Central memory CD8-positive, alpha-beta T cell (primary cell): ENCODE data around the gene ABHD6.
"Not testable (repeated sequence)": the region's sequence is repeated elsewhere in the genome, so short reads cannot be mapped to it uniquely, and the experiment has no call there.

ENCODE experiments used
- ATAC-seq: fragments of 150-1000 bp; cut with Tn5 transposase; replicated peaks from 2 replicates; pipeline ENCODE4 v1.10.0; 2022; ENCODE audit warnings: mild to moderate bottlenecking, moderate FRiP score, moderate number of reproducible peaks; ENCODE audit not compliant: poor library complexity, severe bottlenecking; ENCODE audit errors: extremely low read depth
- DNase-seq, 2 donors: peaks; one replicate each; pipeline ENCODE4 v3.0.0; 2021; ENCODE audit warnings: low spot score in 2 of 2
- H3K27ac Mint-ChIP-seq: one replicate; pipeline ENCODE4 v1.8.0; 2022; ENCODE audit warnings: low read depth, mild to moderate bottlenecking, moderate library complexity, mixed read lengths
- H3K27me3 Mint-ChIP-seq: one replicate; pipeline ENCODE4 v1.8.0; 2022; ENCODE audit warnings: mixed read lengths
- H3K36me3 Mint-ChIP-seq: one replicate; pipeline ENCODE4 v1.8.0; 2022; ENCODE audit warnings: mild to moderate bottlenecking, moderate library complexity, mixed read lengths; ENCODE audit not compliant: insufficient read depth
- H3K4me1 Mint-ChIP-seq: one replicate; pipeline ENCODE4 v1.8.0; 2022; ENCODE audit warnings: mixed read lengths
- H3K4me3 Mint-ChIP-seq: one replicate; pipeline ENCODE4 v1.8.0; 2022; ENCODE audit warnings: mild to moderate bottlenecking, moderate library complexity, mixed read lengths
- H3K9me3 Mint-ChIP-seq: one replicate; pipeline ENCODE4 v1.8.0; 2022; ENCODE audit warnings: mixed read lengths

Gene ABHD6

GRCh38 chr3:58274027-58274614, 36.5 kb downstream of the ABHD6 start:
- Mint-ChIP-seq H3K27me3 (no peaks in the 10 kb centered on the region), H3K36me3 (peaks cover 16% of the 10 kb centered on the region), H3K9me3 (no peaks in the 10 kb centered on the region), H3K27ac (no peak overlapping the region), H3K4me1 (no peaks in the 10 kb centered on the region), H3K4me3 (no peak overlapping the region)
- DNase-seq (no peak), ATAC-seq (no peak)

- no peak for ATAC-seq
Measured at GRCh38 chr3:58281069-58281468, 43.5 kb downstream of the ABHD6 start.

GRCh38 chr3:58285334-58285733, 47.7 kb downstream of the ABHD6 start:
- no peak overlapping the region for H3K27ac Mint-ChIP-seq
- H3K36me3 Mint-ChIP-seq = peaks cover 14% of the 10 kb centered on the region
- no peak overlapping the region for H3K4me3 Mint-ChIP-seq
- no peak for ATAC-seq
- no peaks in the 10 kb centered on the region for H3K4me1 Mint-ChIP-seq
- no peaks in the 10 kb centered on the region for H3K27me3 Mint-ChIP-seq
- DNase-seq = no peak
- H3K9me3 Mint-ChIP-seq = no peaks in the 10 kb centered on the region

More at GRCh38 chr3:58281069-58281468, 43.5 kb downstream of the ABHD6 start:
- H3K27me3 Mint-ChIP-seq = no peaks in the 10 kb centered on the region
- peaks cover 21% of the 10 kb centered on the region for H3K36me3 Mint-ChIP-seq
- H3K27ac Mint-ChIP-seq = no peak overlapping the region
- H3K9me3 Mint-ChIP-seq = no peaks in the 10 kb centered on the region
- DNase-seq = no peak
- H3K4me1 Mint-ChIP-seq = no peaks in the 10 kb centered on the region
- no peak overlapping the region for H3K4me3 Mint-ChIP-seq

DNA sequence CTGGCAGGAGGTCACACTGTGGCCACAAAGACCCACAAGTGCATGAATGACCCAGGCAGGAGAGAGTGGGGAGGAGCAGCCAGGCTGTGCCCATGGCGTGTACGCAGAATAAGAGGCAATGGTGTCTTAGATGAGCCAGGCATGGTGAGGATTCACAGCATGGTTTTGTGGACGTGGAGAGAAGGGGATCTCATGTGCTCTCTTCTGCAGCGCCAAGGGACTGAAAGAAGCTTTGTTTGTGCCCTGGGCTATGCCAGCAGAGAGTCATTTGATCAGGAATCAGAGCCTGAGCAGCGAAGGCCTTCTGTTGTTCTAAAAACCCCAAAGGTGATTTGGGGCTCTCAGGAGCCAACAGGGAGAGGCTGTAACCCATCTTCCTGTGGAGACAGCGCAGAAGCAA, 49.8 kb downstream of the ABHD6 start:
- Mint-ChIP-seq H3K27ac (no peak overlapping the region), H3K9me3 (no peaks in the 10 kb centered on the region), H3K36me3 (peaks cover 10% of the 10 kb centered on the region), H3K27me3 (no peaks in the 10 kb centered on the region), H3K4me3 (no peak overlapping the region), H3K4me1 (no peaks in the 10 kb centered on the region)
- no peak for DNase-seq
- no peak for ATAC-seq

- no peak overlapping the region for H3K4me3 Mint-ChIP-seq
- no peaks in the 10 kb centered on the region for H3K4me1 Mint-ChIP-seq
- H3K27me3 Mint-ChIP-seq = no peaks in the 10 kb centered on the region
- no peak for ATAC-seq
- no peak for DNase-seq
- no peaks in the 10 kb centered on the region for H3K9me3 Mint-ChIP-seq
- peaks cover 10% of the 10 kb centered on the region for H3K36me3 Mint-ChIP-seq
- H3K27ac Mint-ChIP-seq = no peak overlapping the region
Measured at GRCh38 chr3:58288011-58288728, 50.6 kb downstream of the ABHD6 start.

- not testable (repeated sequence) for H3K4me1 Mint-ChIP-seq, H3K9me3 Mint-ChIP-seq, H3K27me3 Mint-ChIP-seq, ATAC-seq, H3K4me3 Mint-ChIP-seq, DNase-seq, H3K27ac Mint-ChIP-seq
- H3K36me3 Mint-ChIP-seq = peaks cover 12% of the 10 kb centered on the region
Measured at GRCh38 chr3:58288964-58289613, 51.5 kb downstream of the ABHD6 start.

- not testable (repeated sequence) for H3K9me3 Mint-ChIP-seq, H3K4me3 Mint-ChIP-seq, H3K27ac Mint-ChIP-seq, H3K4me1 Mint-ChIP-seq, H3K27me3 Mint-ChIP-seq, DNase-seq, H3K36me3 Mint-ChIP-seq, ATAC-seq
Measured at GRCh38 chr3:58290446-58290845, 52.9 kb downstream of the ABHD6 start.

DNA sequence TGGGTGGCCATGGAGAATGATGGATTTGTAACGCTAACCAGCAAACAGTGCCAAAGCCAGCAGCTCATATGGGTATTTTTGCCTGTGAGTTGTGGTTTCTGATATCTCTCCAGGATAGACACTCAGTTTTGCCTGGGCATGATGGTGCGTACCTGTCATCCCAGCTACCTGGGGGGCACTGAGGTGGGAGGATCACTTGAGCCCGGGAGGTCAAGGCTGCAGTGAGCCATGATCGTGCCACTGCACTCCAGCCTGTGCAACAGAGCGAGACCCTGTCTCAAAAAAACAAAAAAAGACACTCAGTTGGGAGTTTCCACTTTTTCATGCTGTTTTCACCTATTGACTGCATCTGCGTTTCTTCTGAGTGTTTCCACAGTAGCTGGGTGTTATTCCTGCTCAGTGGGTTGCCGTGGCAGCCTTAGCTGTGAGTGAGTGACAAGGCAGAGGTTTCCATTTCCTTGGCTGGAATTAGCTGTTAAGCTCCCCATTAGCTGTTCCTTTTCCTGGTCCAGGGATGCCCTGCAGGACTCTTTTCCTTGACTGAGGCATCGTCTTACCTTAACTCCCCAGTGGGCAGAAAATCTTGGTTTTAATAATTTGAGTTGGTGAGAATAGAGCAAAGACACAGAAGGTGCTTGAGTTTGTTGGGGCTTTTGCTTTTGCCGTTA, 54.2 kb downstream of the ABHD6 start:
- ATAC-seq (no peak), DNase-seq (no peak)
- H3K9me3 Mint-ChIP-seq = no peaks in the 10 kb centered on the region
- H3K27ac Mint-ChIP-seq = peak overlapping the region; percentile 12
- no peaks in the 10 kb centered on the region for H3K27me3 Mint-ChIP-seq
- no peaks in the 10 kb centered on the region for H3K4me1 Mint-ChIP-seq
- H3K4me3 Mint-ChIP-seq = no peak overlapping the region
- peaks cover 3% of the 10 kb centered on the region for H3K36me3 Mint-ChIP-seq

DNA sequence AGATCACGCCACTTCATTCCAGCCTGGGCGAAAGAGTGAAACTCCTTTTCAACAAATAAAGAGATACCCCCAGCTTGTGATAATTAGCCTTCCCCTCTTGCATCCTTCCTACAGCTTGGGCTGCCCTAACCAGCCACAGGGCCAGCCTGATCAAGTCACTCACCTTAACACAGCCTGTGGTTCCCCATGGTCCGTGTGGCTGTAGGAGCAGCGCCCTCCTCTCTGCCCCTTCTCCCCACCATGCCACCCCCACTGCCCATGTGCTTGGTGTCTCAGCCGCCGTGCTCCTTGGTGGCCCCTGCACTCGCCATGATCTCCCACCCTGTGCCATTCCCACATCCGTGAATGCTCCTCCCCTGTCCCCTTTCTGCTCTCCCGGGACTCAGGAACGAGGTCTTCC, 55.3 kb downstream of the ABHD6 start:
- Mint-ChIP-seq H3K27me3 (no peaks in the 10 kb centered on the region), H3K4me1 (no peaks in the 10 kb centered on the region), H3K4me3 (no peak overlapping the region), H3K36me3 (peaks cover 2% of the 10 kb centered on the region), H3K9me3 (no peaks in the 10 kb centered on the region), H3K27ac (no peak overlapping the region)
- ATAC-seq = no peak
- DNase-seq = no peak

- H3K36me3 Mint-ChIP-seq = peaks cover 2% of the 10 kb centered on the region
- H3K4me1 Mint-ChIP-seq = no peaks in the 10 kb centered on the region
- DNase-seq = no peak
- peaks cover 6% of the 10 kb centered on the region for H3K27me3 Mint-ChIP-seq
- no peak overlapping the region for H3K27ac Mint-ChIP-seq
- no peak for ATAC-seq
- H3K9me3 Mint-ChIP-seq = no peaks in the 10 kb centered on the region
- no peak overlapping the region for H3K4me3 Mint-ChIP-seq
Measured at GRCh38 chr3:58293516-58293915, 55.9 kb downstream of the ABHD6 start.

- peaks cover 2% of the 10 kb centered on the region for H3K36me3 Mint-ChIP-seq
- no peaks in the 10 kb centered on the region for H3K9me3 Mint-ChIP-seq
- DNase-seq = no peak
- peaks cover 26% of the 10 kb centered on the region for H3K27me3 Mint-ChIP-seq
- no peaks in the 10 kb centered on the region for H3K4me1 Mint-ChIP-seq
- no peak for ATAC-seq
- no peak overlapping the region for H3K4me3 Mint-ChIP-seq
- H3K27ac Mint-ChIP-seq = no peak overlapping the region
Measured at GRCh38 chr3:58296269-58296668, 58.7 kb downstream of the ABHD6 start.

DNA sequence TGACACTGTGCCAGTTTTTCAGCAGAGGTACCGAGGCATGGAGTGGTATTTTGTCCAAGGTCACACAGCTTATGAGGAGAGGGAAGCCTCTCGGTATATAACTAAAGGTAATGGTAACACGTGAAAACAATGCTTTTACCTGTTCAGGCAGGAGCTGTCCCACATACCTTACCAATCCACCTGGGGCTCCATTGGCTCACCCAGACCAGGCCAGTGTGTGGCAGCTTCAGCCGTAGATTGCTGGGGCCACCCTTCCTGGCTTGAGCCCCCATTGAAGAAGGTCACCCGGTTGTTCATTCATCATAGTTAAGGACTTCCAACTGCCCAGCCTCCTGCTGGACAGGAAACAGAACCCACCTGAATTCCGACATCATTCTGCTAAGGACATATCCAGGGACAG, 59.3 kb downstream of the ABHD6 start:
- Mint-ChIP-seq H3K27me3 (peaks cover 32% of the 10 kb centered on the region), H3K36me3 (peaks cover 2% of the 10 kb centered on the region)
- no peak for DNase-seq

More for the DNA sequence above, 59.3 kb downstream of the ABHD6 start:
- Mint-ChIP-seq H3K27ac (no peak overlapping the region), H3K4me1 (no peaks in the 10 kb centered on the region), H3K9me3 (no peaks in the 10 kb centered on the region), H3K4me3 (no peak overlapping the region)
- no peak for ATAC-seq
